Activated naive CD4-positive, alpha-beta T cell treated with anti-CD3 and anti-CD28 coated beads, Interleukin-2, amount 10 ng/mL, durations not matched to agents 7 days and 5 days (primary cell): Measurements from ENCODE around the gene EIF3I.

ENCODE experiments used
- CTCF ChIA-PET: fragments of 350-600 bp; sonication (Branson Sonifier 250); formaldehyde crosslinking; loops from one replicate; lab custom pipeline; 2021; ENCODE audit warnings: antibody characterized with exemption; lab: Charles Lee
- DNase-seq: peaks from one replicate; pipeline ENCODE4 v3.0.0-alpha.2; 2020
- H3K27ac Mint-ChIP-seq: one replicate; pipeline ENCODE4 v1.8.0; 2021; ENCODE audit warnings: mild to moderate bottlenecking, moderate library complexity, mixed read lengths
- H3K27me3 Mint-ChIP-seq: one replicate; pipeline ENCODE4 v1.8.0; 2021; ENCODE audit warnings: mild to moderate bottlenecking, mixed read lengths
- H3K36me3 Mint-ChIP-seq: one replicate; pipeline ENCODE4 v1.8.0; 2021; ENCODE audit warnings: mixed read lengths
- H3K4me1 Mint-ChIP-seq: one replicate; pipeline ENCODE4 v1.8.0; 2021; ENCODE audit warnings: mixed read lengths
- H3K4me3 Mint-ChIP-seq: one replicate; pipeline ENCODE4 v1.8.0; 2021; ENCODE audit warnings: mild to moderate bottlenecking, moderate library complexity, mixed read lengths
- H3K9me3 Mint-ChIP-seq: one replicate; pipeline ENCODE4 v1.8.0; 2021; ENCODE audit warnings: mixed read lengths

The EIF3I gene

GRCh38 chr1:32201011-32201855 lies 21.0 kb upstream of the EIF3I start:
- Mint-ChIP-seq H3K4me3 (peak overlapping the region; percentile 84), H3K27ac (peak overlapping the region; percentile 95), H3K9me3 (no peaks in the 10 kb centered on the region), H3K27me3 (no peaks in the 10 kb centered on the region), H3K4me1 (peaks cover 81% of the 10 kb centered on the region), H3K36me3 (peaks cover 45% of the 10 kb centered on the region)
- DNase-seq, result peak; percentile 91
- CTCF ChIA-PET, result interaction anchor here (1.5 to 2.0 kb wide), 2 partner anchors 14 to 93 kb away, joined by 7 to 10 read pairs; partner anchors contain the start of gene KPNA6

DNA sequence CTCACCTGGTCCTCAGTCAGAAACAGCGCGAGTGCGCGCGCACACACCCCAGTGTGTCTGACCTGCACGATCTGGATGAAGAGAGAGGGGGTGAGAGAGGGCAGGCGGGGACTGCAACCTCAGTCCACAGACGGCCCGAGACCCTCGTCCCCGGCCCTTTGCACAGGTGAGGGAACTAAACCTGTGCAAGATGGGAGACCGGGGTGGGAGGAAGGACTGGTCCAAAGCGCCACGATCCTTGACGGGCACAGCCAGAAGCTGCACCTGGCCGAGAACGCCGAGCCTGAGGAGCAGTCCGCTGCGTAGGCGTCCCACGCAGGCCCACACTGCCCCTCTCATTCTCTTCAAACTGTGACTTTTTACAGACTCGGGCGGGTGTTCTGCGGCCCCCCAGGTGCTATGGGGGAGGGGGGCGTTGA lies 17.3 kb upstream of the EIF3I start:
- H3K4me1 Mint-ChIP-seq, result peaks cover 56% of the 10 kb centered on the region
- H3K27ac Mint-ChIP-seq, result no peak overlapping the region
- peak overlapping the region; percentile 85 for H3K4me3 Mint-ChIP-seq
- H3K27me3 Mint-ChIP-seq, result no peaks in the 10 kb centered on the region
- H3K9me3 Mint-ChIP-seq, result no peaks in the 10 kb centered on the region
- peaks cover 25% of the 10 kb centered on the region for H3K36me3 Mint-ChIP-seq
- CTCF ChIA-PET, result interaction anchor here (3.7 kb wide), 1 partner anchor 11 kb away, joined by 35 read pairs; no protein-coding TSS in a partner anchor
- no peak for DNase-seq

DNA sequence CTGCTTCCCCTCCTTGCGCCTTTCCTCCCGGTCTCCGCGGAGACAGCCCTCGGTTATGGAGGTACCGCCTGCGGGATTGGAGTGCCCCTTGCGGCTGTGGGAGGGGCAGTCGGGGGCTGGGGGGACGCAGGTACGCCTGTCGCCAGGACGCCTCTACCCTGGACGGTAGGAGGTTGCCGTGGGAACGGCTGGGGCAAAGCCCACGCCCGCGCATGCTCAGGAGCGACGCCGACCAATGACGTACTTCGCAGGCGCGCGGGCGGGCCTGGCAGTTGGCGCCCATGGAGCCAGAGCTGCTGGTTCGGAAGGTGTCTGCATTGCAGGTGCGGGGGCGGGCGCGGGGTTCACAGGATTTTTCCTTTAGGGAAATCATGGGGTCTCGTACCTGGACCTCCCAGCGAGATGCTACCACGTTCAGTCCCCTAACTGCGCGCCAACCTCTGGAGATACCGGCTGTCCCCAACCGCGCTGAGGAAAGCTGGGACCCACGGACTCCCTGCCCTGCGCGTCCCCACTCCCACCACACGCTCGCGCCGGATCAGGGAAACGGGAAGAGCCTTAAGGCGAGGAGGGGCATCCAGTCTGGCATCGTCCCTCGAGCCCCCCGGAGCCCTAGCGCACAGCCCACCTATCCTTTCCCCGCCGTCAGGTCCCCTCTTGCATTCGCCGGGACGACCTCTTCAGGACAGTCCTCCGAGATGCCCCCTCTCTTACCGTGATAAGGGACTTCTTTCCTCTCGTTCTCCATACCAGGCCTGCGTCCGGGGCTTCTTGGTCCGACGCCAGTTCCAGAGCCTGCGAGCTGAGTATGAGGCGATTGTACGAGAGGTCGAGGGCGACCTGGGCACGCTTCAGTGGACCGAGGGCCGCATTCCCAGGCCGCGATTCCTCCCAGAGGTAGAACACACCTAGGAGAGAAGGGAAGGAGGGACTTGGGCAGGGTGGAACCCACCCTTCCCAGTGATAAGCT lies 16.5 kb upstream of the EIF3I start, which contains the start of gene IQCC:
TSS of gene IQCC (plus strand) at position 271 of the 970 bp plus-strand sequence. CDS start at position 282, 11 bp downstream.
- CTCF ChIA-PET, result interaction anchor here (0.8 to 3.7 kb wide), 3 partner anchors 10 to 18 kb away, joined by 3 to 35 read pairs (median 3); no protein-coding TSS in a partner anchor
- Mint-ChIP-seq H3K9me3 (no peaks in the 10 kb centered on the region), H3K4me1 (peaks cover 50% of the 10 kb centered on the region), H3K27me3 (no peaks in the 10 kb centered on the region), H3K36me3 (peaks cover 25% of the 10 kb centered on the region), H3K27ac (peak within 1 kb of the TSS; percentile 82), H3K4me3 (peak within 1 kb of the TSS; percentile 85)
- peak; percentile 90 for DNase-seq

DNA sequence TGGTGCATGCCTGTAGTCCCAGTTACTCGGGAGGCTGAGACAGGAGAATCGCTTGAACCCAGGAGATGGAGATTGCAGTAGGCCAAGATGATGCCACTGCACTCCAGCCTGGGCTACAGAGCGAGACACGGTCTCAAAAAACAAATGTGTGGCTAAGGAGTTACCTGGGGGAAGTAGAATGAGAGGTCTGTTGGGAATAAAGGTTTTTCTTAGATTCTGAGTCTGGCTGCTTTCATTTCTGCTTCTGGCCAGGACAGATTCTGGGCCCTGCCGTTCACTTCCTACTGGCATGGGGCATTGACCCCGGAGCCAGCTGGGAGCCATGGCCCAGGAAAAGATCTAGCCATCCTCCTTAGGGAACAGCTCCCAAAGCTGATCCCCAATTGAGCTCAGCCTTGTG lies 13.7 kb upstream of the EIF3I start:
- H3K27ac Mint-ChIP-seq, result no peak overlapping the region
- no peaks in the 10 kb centered on the region for H3K27me3 Mint-ChIP-seq
- no peaks in the 10 kb centered on the region for H3K9me3 Mint-ChIP-seq
- peaks cover 15% of the 10 kb centered on the region for H3K36me3 Mint-ChIP-seq
- peaks cover 31% of the 10 kb centered on the region for H3K4me1 Mint-ChIP-seq
- DNase-seq, result no peak
- CTCF ChIA-PET, result interaction anchor here (0.9 to 3.7 kb wide), 2 partner anchors 7 to 186 kb away, joined by 3 to 35 read pairs; partner anchors contain the start of gene BSDC1
- no peak overlapping the region for H3K4me3 Mint-ChIP-seq

- H3K4me1 Mint-ChIP-seq, result peaks cover 26% of the 10 kb centered on the region
- DNase-seq, result no peak
- peaks cover 11% of the 10 kb centered on the region for H3K36me3 Mint-ChIP-seq
- peak within 1 kb of the TSS; percentile 12 for H3K27ac Mint-ChIP-seq
- H3K9me3 Mint-ChIP-seq, result no peaks in the 10 kb centered on the region
- H3K4me3 Mint-ChIP-seq, result no peak within 1 kb of the TSS
- CTCF ChIA-PET, result interaction anchor here (0.9 kb wide), 1 partner anchor 185 kb away, joined by 3 read pairs; the partner anchor contains the start of gene BSDC1
- H3K27me3 Mint-ChIP-seq, result no peaks in the 10 kb centered on the region
These were observed 13.3 kb upstream of the EIF3I start, which contains the start of gene DCDC2B for GRCh38 chr1:32208891-32209328. TSS of gene DCDC2B (plus strand) at chr1:32209089. CDS start at chr1:32209094, 5 bp downstream.

- no peak overlapping the region for H3K4me3 Mint-ChIP-seq
- DNase-seq, result peak; percentile 79
- CTCF ChIA-PET, result interaction anchor here (0.7 to 4.1 kb wide), 52 partner anchors 9 to 200 kb away, joined by 3 to 61 read pairs (median 5); partner anchors contain the start of genes BSDC1, CCDC28B, FAM167B and FAM229A
- H3K4me1 Mint-ChIP-seq, result peaks cover 36% of the 10 kb centered on the region
- no peaks in the 10 kb centered on the region for H3K27me3 Mint-ChIP-seq
- H3K27ac Mint-ChIP-seq, result peak overlapping the region; percentile 74
- H3K36me3 Mint-ChIP-seq, result peaks cover 23% of the 10 kb centered on the region
- no peaks in the 10 kb centered on the region for H3K9me3 Mint-ChIP-seq
These were observed 6.4 kb upstream of the EIF3I start for GRCh38 chr1:32215629-32216480.

DNA sequence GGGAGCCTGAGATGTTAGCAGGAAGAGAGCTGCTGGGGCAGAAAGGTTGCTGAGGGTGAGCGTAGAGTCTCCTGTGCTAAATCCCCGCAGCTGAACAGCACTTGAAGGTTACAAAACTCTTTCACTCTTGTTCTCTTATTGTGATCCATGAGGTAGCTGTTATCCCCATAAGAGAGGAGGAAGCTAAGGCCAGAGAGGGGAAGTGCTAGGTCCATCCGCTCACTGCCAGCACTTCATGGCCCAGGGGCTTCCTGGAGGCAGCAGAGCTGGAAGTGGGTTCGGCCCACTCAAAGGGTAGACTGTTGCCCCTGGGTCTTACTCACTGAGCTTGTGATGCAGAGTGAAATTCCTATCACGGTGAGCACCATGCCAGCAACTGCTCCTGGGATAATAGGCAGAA lies 5.6 kb upstream of the EIF3I start:
- CTCF ChIA-PET, result interaction anchor here (0.7 to 4.1 kb wide), 34 partner anchors 10 to 199 kb away, joined by 3 to 61 read pairs (median 8); partner anchors contain the start of genes BSDC1, CCDC28B, FAM167B and HDAC1
- Mint-ChIP-seq H3K36me3 (peaks cover 23% of the 10 kb centered on the region), H3K4me3 (no peak overlapping the region), H3K27me3 (no peaks in the 10 kb centered on the region), H3K9me3 (no peaks in the 10 kb centered on the region), H3K4me1 (peaks cover 44% of the 10 kb centered on the region), H3K27ac (peak overlapping the region; percentile 74)
- no peak for DNase-seq

GRCh38 chr1:32219022-32219421 lies 3.2 kb upstream of the EIF3I start:
- Mint-ChIP-seq H3K9me3 (no peaks in the 10 kb centered on the region), H3K27ac (peak overlapping the region; percentile 14), H3K36me3 (peaks cover 27% of the 10 kb centered on the region), H3K4me3 (no peak overlapping the region), H3K27me3 (no peaks in the 10 kb centered on the region), H3K4me1 (peaks cover 62% of the 10 kb centered on the region)
- CTCF ChIA-PET, result interaction anchor here (0.8 to 2.1 kb wide), 6 partner anchors 22 to 182 kb away, joined by 3 to 7 read pairs (median 3); no protein-coding TSS in a partner anchor
- DNase-seq, result no peak

DNA sequence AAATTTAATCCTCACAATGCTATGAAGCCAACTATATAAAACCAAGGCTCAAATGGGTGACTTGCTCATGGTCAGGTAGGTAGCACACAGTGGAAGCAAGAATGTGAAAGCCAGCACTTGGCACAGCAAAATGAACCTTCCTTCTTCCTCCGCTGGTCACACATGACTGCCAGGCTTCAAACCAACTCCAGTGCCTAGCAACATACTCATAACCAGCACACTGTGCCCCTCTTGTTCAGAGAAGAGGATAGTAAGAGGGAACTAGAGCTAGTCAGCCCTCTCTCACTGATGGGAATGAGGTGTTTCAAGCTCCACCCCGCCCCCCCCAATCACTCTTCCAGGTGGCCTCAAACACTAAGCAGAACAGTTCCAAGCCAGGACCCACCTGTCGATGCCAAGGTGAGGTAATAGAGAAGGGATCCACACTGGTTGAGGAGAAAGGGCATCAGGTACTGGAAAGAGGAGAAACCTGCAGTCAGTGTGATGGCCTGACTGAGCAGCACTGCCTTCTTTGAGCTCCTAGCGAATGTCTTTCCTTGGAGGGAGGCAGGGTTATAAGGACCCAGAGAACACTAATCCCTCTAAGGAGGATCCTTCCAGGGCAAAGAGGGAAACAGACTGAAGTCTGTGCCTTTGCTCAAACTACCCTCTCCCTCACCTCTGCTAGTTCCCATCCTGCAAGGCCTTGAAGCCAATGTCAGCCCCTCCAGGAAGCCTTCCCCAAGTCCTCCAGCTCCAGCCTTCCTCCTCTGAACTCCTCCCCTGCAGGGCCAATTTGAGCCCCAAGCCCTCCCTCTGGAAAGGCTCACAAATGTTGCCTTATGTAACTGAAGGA lies 1.2 kb upstream of the EIF3I start:
- Mint-ChIP-seq H3K27ac (peak overlapping the region; percentile 24), H3K27me3 (no peaks in the 10 kb centered on the region), H3K4me1 (peaks cover 65% of the 10 kb centered on the region), H3K4me3 (peak overlapping the region; percentile 97), H3K9me3 (no peaks in the 10 kb centered on the region), H3K36me3 (peaks cover 34% of the 10 kb centered on the region)
- CTCF ChIA-PET, result interaction anchor here (0.8 to 2.1 kb wide), 6 partner anchors 27 to 192 kb away, joined by 3 to 7 read pairs (median 4); partner anchors contain the start of gene HDAC1
- no peak for DNase-seq

- no peak for DNase-seq
- H3K4me3 Mint-ChIP-seq, result peak overlapping the region; percentile 97
- no peaks in the 10 kb centered on the region for H3K9me3 Mint-ChIP-seq
- H3K4me1 Mint-ChIP-seq, result peaks cover 62% of the 10 kb centered on the region
- CTCF ChIA-PET, result interaction anchor here (0.9 to 2.7 kb wide), 2 partner anchors 27 to 70 kb away, joined by 3 to 19 read pairs; partner anchors contain the start of gene HDAC1
- peaks cover 34% of the 10 kb centered on the region for H3K36me3 Mint-ChIP-seq
- peak overlapping the region; percentile 96 for H3K27ac Mint-ChIP-seq
- H3K27me3 Mint-ChIP-seq, result no peaks in the 10 kb centered on the region
These were observed 627 bp upstream of the EIF3I start for GRCh38 chr1:32221581-32221979.

DNA sequence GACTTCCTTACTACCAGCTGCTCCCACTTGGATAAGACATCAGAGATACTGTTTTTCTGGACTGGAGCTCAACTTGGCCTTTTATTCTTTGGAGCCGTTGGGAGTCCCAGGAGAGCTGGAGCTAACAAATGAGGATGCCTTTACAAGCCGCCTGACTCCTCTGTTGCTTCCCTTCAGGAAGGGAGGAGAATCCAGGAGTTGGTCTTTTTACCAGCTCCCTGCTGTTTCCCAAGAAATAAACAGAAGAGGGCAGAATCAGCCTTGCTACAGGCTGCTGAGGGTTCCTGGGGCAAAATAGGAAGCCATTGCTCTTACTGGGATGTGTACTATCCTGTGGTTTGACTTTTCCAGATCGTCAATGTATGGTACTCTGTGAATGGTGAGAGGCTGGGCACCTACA lies 1.5 kb downstream of the EIF3I start:
- Mint-ChIP-seq H3K36me3 (peaks cover 37% of the 10 kb centered on the region), H3K4me1 (peaks cover 55% of the 10 kb centered on the region), H3K27ac (peak overlapping the region; percentile 83), H3K9me3 (no peaks in the 10 kb centered on the region), H3K4me3 (peak overlapping the region; percentile 97), H3K27me3 (no peaks in the 10 kb centered on the region)
- DNase-seq, result no peak
- CTCF ChIA-PET, result interaction anchor here (0.6 to 2.7 kb wide), 4 partner anchors 18 to 195 kb away, joined by 3 to 19 read pairs (median 3); partner anchors contain the start of gene IQCC
